Myometrial cell (primary cell): ENCODE data around the gene EIF3F. TPM values are rescaled to one million over a fixed set of nuclear protein-coding genes. Genes with fewer than 3 reads are reported as not detected.

Source experiments
- total RNA-seq: library from RNA; depleted of rRNA; stranded (reverse); fragments of >200 nt; gene quantifications from 2 replicates; pipeline ENCODE4 v1.2.3, GENCODE V29; 2015

Gene EIF3F
- 324 and 366 TPM in 2 replicates for total RNA-seq

GRCh38 chr11:7986768-7987559 lies at the start of gene EIF3F:
Gene EIF3F, plus strand, starts transcription at chr11:7987337. Its CDS starts 16 bp downstream, at chr11:7987353.

DNA sequence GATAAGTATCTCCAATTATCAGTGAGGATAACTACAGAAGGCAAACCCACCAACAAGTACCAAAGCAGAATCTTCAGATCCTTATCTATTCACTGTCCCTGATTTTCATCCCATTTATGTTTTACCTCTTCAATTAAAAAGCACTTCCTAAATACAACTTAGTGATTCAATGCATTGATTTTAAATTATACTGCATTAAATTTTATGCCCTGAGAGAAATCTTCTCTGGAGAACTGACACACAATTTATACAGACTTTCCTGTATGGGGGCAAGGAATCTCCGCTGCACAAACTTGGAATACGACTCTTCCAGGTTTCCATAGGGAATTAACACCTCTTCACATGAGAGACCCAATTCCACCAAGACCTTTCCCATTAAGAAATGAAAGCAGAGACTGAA lies 45.5 kb upstream of the EIF3F start, which contains the start of gene OR10A3:
OR10A3 (minus strand) TSS at position 101 of the 400 bp plus-strand sequence. CDS start 2,188 bp downstream, outside the sequence.

GRCh38 chr11:7965386-7965785 lies 21.8 kb upstream of the EIF3F start, which contains the start of gene NLRP10:
Gene NLRP10, minus strand, starts transcription at chr11:7965447. Its CDS starts 1,952 bp downstream, at chr11:7963495.

Other genes starting within 250 kb of the EIF3F start
- gene OR5P2, start 190.4 kb upstream of the EIF3F start, total RNA-seq: not detected in 2 replicates
- gene OR5P3, start 156.5 kb upstream of the EIF3F start, total RNA-seq: not detected in 2 replicates
- under 0.01 TPM in 1 of 2 replicates, not detected in the other for gene OR10A6, start 56.1 kb upstream of the EIF3F start, total RNA-seq
- gene OR10A3, start 45.6 kb upstream of the EIF3F start, total RNA-seq: not detected in 2 replicates
- 1.6 and 2.9 TPM in 2 replicates for gene NLRP10, start 21.9 kb upstream of the EIF3F start, total RNA-seq
- gene TUB, start 93.9 kb downstream of the EIF3F start, total RNA-seq: 4.6 TPM in 2 replicates
- not detected in 2 replicates for gene RIC3, start 181.7 kb downstream of the EIF3F start, total RNA-seq